ENCODE measurements around the gene TMEFF2.

The TMEFF2 gene

DNA sequence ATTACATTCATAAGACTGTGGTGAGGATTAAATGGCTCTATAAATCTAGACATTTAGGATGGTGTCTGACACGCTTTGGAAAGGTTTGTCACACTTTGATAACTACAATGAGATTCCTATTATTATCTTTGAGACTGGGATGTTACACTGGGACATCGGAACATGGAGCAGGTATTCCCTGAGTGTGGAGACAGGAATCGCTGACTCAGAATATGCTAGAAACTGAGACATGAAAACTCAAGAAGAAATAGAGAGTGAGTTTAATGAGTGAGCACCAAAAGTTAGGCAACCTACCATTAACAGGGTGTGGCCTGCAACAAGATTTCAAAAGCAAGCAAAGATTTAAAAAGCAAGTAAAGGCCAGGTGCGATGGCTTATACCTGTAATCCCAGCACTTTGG, 145.4 kb downstream of the TMEFF2 start:
- TF ChIP-seq, protein P1, sequence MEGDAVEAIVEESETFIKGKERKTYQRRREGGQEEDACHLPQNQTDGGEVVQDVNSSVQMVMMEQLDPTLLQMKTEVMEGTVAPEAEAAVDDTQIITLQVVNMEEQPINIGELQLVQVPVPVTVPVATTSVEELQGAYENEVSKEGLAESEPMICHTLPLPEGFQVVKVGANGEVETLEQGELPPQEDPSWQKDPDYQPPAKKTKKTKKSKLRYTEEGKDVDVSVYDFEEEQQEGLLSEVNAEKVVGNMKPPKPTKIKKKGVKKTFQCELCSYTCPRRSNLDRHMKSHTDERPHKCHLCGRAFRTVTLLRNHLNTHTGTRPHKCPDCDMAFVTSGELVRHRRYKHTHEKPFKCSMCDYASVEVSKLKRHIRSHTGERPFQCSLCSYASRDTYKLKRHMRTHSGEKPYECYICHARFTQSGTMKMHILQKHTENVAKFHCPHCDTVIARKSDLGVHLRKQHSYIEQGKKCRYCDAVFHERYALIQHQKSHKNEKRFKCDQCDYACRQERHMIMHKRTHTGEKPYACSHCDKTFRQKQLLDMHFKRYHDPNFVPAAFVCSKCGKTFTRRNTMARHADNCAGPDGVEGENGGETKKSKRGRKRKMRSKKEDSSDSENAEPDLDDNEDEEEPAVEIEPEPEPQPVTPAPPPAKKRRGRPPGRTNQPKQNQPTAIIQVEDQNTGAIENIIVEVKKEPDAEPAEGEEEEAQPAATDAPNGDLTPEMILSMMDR (IDR thresholded peaks at IDR 0.05; ENCODE audit: low read depth, low read length) = no peak

GRCh38 chr2:192047315-192048107, 147.2 kb downstream of the TMEFF2 start:
- TF ChIP-seq, protein P1 (IDR thresholded peaks at IDR 0.05; ENCODE audit: low read depth, low read length) = no peak
- H3K4me3 ChIP-seq (ENCODE audit: low read depth, low read length) = no peak overlapping the region

More for the DNA sequence above, 145.4 kb downstream of the TMEFF2 start:
- H3K4me3 ChIP-seq (ENCODE audit: low read depth, low read length) = no peak overlapping the region

DNA sequence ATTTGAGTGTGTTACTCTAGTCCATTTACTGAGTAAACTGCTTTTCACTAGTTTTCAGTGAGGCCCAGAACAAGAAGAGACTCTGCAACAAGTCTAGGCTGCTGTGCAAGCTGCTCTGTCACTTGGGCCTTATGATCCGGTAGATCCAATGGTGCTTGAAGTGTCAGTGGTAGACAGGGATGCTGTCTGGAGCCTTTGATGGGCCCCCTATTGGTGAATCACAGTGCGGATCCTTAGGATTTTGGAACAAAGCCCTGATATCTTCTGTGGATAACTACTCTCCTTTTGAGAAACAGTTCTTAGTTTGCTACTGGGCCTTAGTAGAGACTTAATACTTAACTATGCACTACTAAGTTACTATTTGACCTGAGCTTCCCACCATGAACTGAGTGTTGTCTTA, 150.2 kb downstream of the TMEFF2 start:
- H3K4me3 ChIP-seq (ENCODE audit: low read depth, low read length) = no peak overlapping the region
- TF ChIP-seq, protein P1 (IDR thresholded peaks at IDR 0.05; ENCODE audit: low read depth, low read length) = no peak

- TF ChIP-seq, protein P1 (IDR thresholded peaks at IDR 0.05; ENCODE audit: low read depth, low read length) = no peak
- no peak overlapping the region for H3K4me3 ChIP-seq (ENCODE audit: low read depth, low read length)
These were observed 151.4 kb downstream of the TMEFF2 start for GRCh38 chr2:192043216-192043870.

DNA sequence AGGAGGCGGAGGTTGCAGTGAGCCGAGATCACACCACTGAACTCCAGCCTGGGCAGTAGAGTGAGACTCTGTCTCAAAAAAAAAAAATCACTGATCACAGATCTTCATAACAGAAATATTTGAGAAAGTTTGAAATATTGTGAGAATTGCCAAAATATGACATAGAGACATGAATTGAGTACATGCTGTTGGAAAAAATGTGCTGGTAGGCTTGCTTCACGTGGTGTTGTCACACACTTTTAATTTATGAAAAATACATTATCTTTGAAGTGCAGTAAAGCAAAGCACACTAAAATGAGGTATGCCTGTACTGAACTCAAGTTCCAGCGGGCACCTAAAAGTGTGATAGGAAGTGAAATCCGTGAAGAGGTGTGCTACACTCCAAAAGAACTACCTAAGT, 152.6 kb downstream of the TMEFF2 start:
- TF ChIP-seq, protein P1 (IDR thresholded peaks at IDR 0.05; ENCODE audit: low read depth, low read length) = no peak
- no peak overlapping the region for H3K4me3 ChIP-seq (ENCODE audit: low read depth, low read length)

DNA sequence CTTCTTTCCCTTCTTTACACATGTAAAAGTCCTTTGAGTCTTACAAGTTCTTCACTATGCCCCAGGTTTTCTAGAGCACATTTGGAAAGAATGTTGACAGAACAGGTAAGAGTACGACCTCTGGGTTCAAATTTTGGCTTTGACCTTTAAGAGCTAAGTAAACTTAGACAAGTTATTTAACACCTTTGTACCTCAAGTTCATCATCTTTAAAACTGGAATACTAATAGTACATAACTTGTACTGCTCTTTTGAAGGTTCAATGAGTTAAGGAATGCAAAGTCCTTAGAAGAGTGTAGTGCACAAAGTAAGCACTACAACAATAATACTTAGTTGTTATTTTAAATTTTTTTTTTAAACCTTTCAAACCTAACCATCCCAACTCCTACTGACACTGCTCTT, 156.6 kb downstream of the TMEFF2 start:
- H3K4me3 ChIP-seq (ENCODE audit: low read depth, low read length) = no peak overlapping the region
- TF ChIP-seq, protein P1 (IDR thresholded peaks at IDR 0.05; ENCODE audit: low read depth, low read length) = no peak

All from WI38 (cell line).